NB4 (cell line): ENCODE measurements around the gene WNT7A.

Source experiments
- POLR2A ChIP-seq: IDR thresholded peaks from 2 replicates; pipeline ENCODE4 v1.6.1; 2011; ENCODE audit warnings: mild to moderate bottlenecking; ENCODE audit not compliant: insufficient read length; ENCODE audit errors: extremely low read depth
- TF ChIP-seq, protein P1 (sequence below): IDR thresholded peaks from one replicate; pipeline ENCODE4 v1.5.1; 2012; ENCODE audit warnings: low read depth, low read length

DNA sequence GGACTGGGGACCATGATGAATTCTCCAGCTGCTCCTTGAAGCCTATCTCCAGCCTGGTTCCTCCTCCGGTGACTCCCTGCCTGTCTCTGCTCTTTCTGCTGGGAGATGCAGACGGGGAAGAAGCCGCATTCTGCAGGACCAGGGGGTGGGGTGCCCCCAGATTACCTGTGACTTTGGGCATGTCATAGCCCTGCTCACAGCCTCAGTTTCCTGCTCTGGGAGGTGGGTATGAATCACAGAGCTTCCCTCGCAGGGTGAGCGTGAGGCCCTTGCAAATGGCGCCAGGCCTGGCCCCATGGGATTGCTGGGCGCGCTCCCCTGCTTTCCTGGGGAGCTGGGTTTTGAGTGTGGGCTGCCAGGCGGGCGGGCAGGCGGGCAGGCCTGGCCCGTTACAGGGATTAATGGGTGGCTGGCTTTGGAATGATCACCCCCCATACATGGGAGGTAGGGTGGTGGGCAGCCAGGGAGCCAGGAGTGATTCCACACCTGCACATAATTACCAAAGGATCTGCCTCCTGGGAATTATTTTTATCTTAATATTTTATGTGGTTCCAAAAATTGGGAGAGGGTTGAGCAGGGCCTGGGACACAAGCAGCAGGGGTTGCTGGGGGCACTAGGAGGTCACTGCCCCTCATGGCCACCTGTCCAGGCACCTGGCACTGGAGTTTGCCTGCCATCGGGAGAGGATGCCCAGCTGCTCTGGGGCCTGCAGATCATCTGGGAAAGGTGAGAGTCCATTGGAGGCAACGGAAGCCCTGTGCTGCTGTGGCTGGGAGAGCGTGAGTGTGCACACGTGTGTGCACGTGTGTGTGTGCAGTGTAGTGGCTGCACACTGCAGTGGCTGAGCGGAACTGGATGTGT is 106.8 kb downstream of the WNT7A start:
- TF ChIP-seq, protein P1, sequence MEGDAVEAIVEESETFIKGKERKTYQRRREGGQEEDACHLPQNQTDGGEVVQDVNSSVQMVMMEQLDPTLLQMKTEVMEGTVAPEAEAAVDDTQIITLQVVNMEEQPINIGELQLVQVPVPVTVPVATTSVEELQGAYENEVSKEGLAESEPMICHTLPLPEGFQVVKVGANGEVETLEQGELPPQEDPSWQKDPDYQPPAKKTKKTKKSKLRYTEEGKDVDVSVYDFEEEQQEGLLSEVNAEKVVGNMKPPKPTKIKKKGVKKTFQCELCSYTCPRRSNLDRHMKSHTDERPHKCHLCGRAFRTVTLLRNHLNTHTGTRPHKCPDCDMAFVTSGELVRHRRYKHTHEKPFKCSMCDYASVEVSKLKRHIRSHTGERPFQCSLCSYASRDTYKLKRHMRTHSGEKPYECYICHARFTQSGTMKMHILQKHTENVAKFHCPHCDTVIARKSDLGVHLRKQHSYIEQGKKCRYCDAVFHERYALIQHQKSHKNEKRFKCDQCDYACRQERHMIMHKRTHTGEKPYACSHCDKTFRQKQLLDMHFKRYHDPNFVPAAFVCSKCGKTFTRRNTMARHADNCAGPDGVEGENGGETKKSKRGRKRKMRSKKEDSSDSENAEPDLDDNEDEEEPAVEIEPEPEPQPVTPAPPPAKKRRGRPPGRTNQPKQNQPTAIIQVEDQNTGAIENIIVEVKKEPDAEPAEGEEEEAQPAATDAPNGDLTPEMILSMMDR, result no peak
- TF ChIP-seq POLR2A, result no peak
